Effector memory CD4-positive, alpha-beta T cell (primary cell): ENCODE data around the gene SHISA9.

ENCODE experiments used
- DNase-seq, 3 donors: peaks; one replicate each; pipeline ENCODE4 v3.0.0-alpha.2; 2020
- H3K27ac ChIP-seq: 2 replicates; pipeline ENCODE4 v1.7.0; 2013; ENCODE audit warnings: mild to moderate bottlenecking, low read length, moderate library complexity; ENCODE audit not compliant: insufficient read depth, poor library complexity, severe bottlenecking
- H3K27me3 ChIP-seq: replicated peaks from 2 replicates; pipeline ENCODE4 v1.7.0; 2013; ENCODE audit warnings: mild to moderate bottlenecking, low read length; ENCODE audit not compliant: insufficient read depth, control insufficient read depth, poor library complexity, severe bottlenecking
- H3K36me3 ChIP-seq: 2 replicates; pipeline ENCODE4 v1.7.0; 2013; ENCODE audit warnings: mild to moderate bottlenecking, low read length, moderate library complexity; ENCODE audit not compliant: control insufficient read depth, insufficient read depth
- H3K4me1 ChIP-seq: 2 replicates; pipeline ENCODE4 v1.7.0; 2013; ENCODE audit warnings: low read length, mild to moderate bottlenecking; ENCODE audit not compliant: control insufficient read depth, insufficient read depth, poor library complexity, severe bottlenecking
- H3K4me3 ChIP-seq: 2 replicates; pipeline ENCODE4 v1.7.0; 2013; ENCODE audit warnings: low read length, low read depth, mild to moderate bottlenecking; ENCODE audit not compliant: insufficient read depth, poor library complexity, severe bottlenecking
- H3K9me3 ChIP-seq: 2 replicates; pipeline ENCODE4 v1.7.0; 2013; ENCODE audit warnings: mild to moderate bottlenecking, low read length, moderate library complexity; ENCODE audit not compliant: control insufficient read depth

The SHISA9 gene

DNA sequence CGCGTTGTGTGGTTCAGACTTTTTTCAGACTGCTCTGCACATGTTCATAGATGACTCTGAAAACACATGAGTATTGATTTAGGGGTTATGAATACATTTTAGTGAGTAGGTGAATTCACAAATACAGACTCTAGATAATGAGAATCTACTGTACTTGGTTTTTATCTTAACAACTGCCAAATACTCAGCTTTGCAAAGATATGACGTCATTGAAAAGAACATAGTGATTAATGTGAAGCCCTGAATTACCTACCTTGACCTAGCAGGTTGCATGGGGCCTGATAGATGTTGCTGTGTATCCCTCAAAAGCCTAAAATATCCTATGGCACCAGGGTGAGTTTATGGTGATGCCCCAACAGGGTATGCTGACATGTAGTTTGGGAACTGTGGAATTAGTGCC, 98.0 kb downstream of the SHISA9 start:
- no peaks in the 10 kb centered on the region for H3K36me3 ChIP-seq
- no peak overlapping the region for H3K27ac ChIP-seq
- no peak for DNase-seq
- no peaks in the 10 kb centered on the region for H3K27me3 ChIP-seq
- H3K9me3 ChIP-seq: no peaks in the 10 kb centered on the region
- H3K4me1 ChIP-seq: no peaks in the 10 kb centered on the region
- no peak overlapping the region for H3K4me3 ChIP-seq

DNA sequence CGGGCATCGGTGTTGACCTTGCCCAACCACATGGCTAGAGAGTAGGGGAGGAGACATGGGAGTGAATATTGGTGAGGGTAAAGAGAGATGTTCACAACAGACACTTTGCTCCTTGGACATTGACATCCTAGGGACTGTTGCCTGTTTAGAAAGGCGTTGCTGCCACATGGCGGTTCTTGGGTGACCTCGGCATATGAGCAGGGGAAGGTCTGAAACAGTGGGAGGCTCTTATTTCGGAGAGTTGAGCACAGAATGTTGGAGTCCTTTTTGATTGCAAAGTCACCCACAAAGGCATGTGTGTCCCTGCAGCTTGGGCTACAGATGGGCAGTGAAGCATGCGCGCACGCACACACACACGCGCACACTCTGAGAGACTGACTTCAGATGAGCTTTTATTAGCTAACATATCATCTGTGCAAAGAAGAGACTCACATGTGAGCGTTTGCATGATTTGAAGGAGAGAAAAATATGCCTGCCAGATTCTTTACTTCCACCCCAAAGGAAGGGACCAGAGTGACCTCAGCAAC, 104.4 kb downstream of the SHISA9 start:
- no peaks in the 10 kb centered on the region for H3K36me3 ChIP-seq
- no peak for DNase-seq
- no peaks in the 10 kb centered on the region for H3K4me1 ChIP-seq
- H3K27me3 ChIP-seq: no peaks in the 10 kb centered on the region
- H3K4me3 ChIP-seq: no peak overlapping the region
- no peak overlapping the region for H3K27ac ChIP-seq
- H3K9me3 ChIP-seq: no peaks in the 10 kb centered on the region

DNA sequence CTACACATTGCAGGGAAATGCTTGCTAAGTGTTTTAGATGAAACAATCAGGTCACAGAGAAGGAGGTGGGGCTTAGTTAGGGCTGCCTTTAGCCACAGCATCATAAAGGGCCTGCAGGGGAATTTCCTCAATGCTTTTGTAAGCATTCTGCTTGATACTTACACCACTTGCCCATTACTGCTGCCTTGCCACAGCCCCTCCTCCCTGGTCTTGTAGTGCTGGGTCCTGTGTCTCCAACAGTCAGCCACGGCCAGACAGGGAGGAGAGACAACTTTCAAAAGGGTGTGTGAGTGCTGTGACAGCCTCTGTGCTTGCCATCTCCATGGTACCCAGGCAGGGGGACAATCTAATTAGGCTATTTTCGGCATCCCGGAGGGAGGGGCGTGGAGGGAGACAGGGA, 111.2 kb downstream of the SHISA9 start:
- no peaks in the 10 kb centered on the region for H3K4me1 ChIP-seq
- no peaks in the 10 kb centered on the region for H3K27me3 ChIP-seq
- H3K4me3 ChIP-seq: no peak overlapping the region
- no peak overlapping the region for H3K27ac ChIP-seq
- no peaks in the 10 kb centered on the region for H3K36me3 ChIP-seq
- no peaks in the 10 kb centered on the region for H3K9me3 ChIP-seq
- DNase-seq: no peak

DNA sequence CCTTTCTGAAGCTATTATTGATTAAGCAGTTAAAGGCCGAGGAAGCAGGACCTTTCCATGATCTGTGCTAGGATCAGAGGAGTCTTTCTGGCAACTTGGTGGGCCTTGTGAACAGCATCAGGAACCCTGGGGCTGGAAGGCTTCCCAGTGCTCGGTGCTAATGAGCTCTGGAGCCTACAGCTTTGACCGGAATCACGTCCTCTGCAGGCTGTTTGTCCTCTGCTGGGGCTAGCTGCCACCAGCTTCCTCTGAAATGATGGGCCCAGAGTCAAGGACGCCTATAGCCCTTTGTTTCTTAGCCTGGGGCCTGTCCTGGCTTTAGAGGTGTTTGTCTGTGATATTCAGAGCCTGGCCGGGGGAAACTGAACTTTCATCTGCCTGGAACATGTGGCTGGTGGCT, 111.6 kb downstream of the SHISA9 start:
- no peak overlapping the region for H3K4me3 ChIP-seq
- H3K36me3 ChIP-seq: no peaks in the 10 kb centered on the region
- H3K27me3 ChIP-seq: no peaks in the 10 kb centered on the region
- no peak overlapping the region for H3K27ac ChIP-seq
- H3K9me3 ChIP-seq: no peaks in the 10 kb centered on the region
- no peaks in the 10 kb centered on the region for H3K4me1 ChIP-seq
- DNase-seq: no peak

DNA sequence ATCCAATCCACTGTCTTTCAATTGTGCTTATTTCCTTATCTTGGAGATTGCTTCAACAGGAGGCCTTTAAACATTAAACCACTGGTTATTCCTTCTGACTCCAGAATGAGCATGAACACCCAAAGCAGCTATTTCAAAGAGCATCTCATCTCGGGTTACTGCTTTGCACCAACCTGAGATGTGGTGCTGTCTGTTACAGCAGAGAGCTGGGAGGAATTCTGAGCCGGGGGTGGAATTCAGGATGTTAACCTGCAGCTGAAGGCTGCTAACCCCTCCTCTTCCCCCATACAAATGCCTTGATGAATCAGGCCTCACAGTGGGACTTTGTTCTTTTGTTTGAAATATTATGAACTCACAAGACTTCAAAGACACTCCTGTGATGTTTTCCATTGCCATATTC, 113.1 kb downstream of the SHISA9 start:
- H3K27me3 ChIP-seq: no peaks in the 10 kb centered on the region
- DNase-seq: no peak
- H3K36me3 ChIP-seq: no peaks in the 10 kb centered on the region
- H3K4me1 ChIP-seq: no peaks in the 10 kb centered on the region
- H3K27ac ChIP-seq: no peak overlapping the region
- no peaks in the 10 kb centered on the region for H3K9me3 ChIP-seq
- no peak overlapping the region for H3K4me3 ChIP-seq

DNA sequence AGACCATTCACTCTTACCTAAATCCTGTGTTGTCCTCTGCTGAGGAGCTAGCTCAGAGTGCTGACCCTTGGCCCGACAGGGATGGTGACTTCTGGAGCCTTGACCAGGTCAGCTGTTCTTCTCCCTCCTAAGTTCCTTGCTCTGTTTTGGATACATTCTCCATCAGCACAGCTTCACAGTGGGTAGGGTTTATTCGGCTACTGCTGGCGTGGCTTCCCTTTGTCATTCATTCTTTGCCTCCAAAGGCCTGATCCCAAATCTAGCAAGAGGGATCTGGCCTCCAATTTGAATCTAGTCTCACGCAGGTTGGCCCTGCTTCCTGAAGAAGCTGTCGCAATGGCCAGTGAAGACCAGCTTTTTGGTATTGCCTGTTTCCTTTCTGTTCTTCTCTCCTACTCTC, 116.6 kb downstream of the SHISA9 start:
- Histone ChIP-seq H3K36me3 (no peaks in the 10 kb centered on the region), H3K27ac (no peak overlapping the region), H3K4me3 (no peak overlapping the region), H3K27me3 (no peaks in the 10 kb centered on the region), H3K9me3 (no peaks in the 10 kb centered on the region), H3K4me1 (no peaks in the 10 kb centered on the region)
- DNase-seq: no peak

DNA sequence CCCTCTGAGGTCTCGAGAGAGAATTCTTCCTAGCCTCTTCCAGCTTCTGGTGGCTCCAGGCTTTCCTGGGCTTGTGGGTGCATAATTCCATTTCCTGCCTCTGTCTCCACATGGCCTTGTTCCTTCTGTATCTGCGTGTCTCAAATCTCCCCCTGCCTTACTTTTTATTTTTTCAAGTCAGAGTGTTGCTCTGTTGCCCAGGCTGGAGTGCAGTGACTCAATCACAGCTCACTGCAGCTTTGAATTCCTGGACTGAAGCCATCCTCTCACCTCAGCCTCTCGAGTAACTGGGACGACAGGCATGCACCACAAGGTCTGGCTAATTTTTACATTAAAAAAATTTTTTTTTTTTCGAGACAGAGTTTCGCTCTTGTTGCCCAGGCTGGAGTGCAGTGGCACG, 120.6 kb downstream of the SHISA9 start:
- no peak for DNase-seq
- Histone ChIP-seq H3K9me3 (no peaks in the 10 kb centered on the region), H3K4me3 (no peak overlapping the region), H3K27ac (no peak overlapping the region), H3K27me3 (no peaks in the 10 kb centered on the region), H3K36me3 (no peaks in the 10 kb centered on the region), H3K4me1 (no peaks in the 10 kb centered on the region)

DNA sequence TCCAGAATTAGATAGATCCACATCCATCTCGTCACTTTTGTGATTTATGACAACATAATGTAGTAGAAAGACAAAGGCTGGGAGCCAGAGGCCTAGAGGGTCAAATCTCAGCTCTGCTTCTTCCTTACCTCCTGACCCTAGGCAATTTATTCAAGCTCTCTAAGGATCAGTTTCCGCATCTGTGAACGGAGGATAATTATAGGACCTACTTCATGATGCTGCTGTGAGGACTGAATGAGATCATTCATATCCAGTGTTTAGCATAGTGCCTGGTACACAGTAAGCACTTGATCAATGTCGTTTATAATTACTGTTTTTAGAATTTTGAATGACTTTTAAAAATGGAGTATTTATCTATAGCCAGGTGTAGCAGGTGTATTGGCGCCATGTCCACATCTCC, 128.4 kb downstream of the SHISA9 start:
- Histone ChIP-seq H3K27me3 (no peaks in the 10 kb centered on the region), H3K27ac (no peak overlapping the region), H3K4me3 (no peak overlapping the region), H3K36me3 (no peaks in the 10 kb centered on the region), H3K9me3 (no peaks in the 10 kb centered on the region), H3K4me1 (no peaks in the 10 kb centered on the region)
- DNase-seq: no peak

DNA sequence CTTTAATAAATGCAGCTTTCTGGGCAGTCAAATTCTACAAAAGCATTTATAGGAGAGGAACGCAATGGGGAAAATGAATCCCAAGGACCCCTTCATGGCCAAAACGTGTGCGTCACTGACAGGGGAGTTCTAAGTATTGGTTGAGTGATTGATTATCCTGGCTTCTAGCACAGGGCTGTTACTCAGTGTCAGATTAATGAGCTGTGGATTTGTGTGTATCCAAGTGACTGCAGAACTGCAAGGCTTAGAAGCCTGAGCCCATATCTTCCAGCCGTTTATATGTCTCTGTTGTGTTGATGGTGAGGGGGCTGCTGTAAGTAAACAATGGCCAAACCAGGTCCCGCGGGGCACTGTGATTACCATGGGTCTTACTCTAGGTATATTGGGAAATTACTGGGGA, 129.4 kb downstream of the SHISA9 start:
- Histone ChIP-seq H3K4me1 (no peaks in the 10 kb centered on the region), H3K9me3 (no peaks in the 10 kb centered on the region)
- no peak for DNase-seq

DNA sequence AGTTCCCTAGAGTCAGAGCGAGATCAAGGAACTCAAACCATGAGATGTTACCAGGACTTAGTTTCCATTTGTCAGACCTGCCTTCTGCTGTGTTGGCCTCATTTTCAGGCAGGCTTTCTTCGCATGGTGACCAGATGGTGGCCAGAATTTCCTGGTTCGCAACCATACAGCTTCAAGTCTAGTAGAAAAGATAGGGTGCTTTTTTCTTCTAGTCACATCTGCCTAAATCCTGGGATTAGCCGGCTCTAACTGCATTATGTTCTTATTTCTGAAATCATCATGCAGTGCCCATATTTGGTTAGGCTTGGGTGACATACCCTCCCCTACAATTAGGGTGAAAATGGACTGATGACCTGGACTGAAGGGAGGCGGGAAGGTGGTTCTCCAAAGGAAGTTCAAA, 131.5 kb downstream of the SHISA9 start:
- no peaks in the 10 kb centered on the region for H3K4me1 ChIP-seq
- no peak for DNase-seq

More for the DNA sequence above, 129.4 kb downstream of the SHISA9 start:
- Histone ChIP-seq H3K4me3 (no peak overlapping the region), H3K27me3 (no peaks in the 10 kb centered on the region), H3K27ac (no peak overlapping the region), H3K36me3 (no peaks in the 10 kb centered on the region)

DNA sequence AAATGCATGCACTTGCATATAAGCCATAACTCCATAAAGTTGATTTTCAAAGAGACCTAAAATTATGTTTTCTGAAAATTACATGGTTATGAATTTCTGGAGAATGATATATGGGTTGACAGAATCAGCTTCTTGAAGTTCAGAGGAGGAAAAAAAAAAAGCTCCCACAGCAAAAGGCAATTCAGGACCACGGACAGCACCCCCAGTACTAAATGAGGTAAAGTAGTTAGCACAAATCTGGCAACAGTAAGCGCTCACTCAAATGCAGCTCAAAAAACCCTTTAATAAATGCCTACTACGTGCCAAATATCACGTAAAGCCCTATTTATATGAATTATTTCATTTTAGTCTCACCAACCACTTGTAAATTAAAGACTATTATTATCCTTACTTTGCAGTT, 135.2 kb downstream of the SHISA9 start:
- no peaks in the 10 kb centered on the region for H3K36me3 ChIP-seq
- no peak for DNase-seq
- no peaks in the 10 kb centered on the region for H3K9me3 ChIP-seq
- no peak overlapping the region for H3K27ac ChIP-seq
- no peaks in the 10 kb centered on the region for H3K4me1 ChIP-seq
- H3K27me3 ChIP-seq: no peaks in the 10 kb centered on the region
- H3K4me3 ChIP-seq: no peak overlapping the region

More for the DNA sequence above, 131.5 kb downstream of the SHISA9 start:
- Histone ChIP-seq H3K9me3 (no peaks in the 10 kb centered on the region), H3K4me3 (no peak overlapping the region), H3K27me3 (no peaks in the 10 kb centered on the region), H3K27ac (no peak overlapping the region), H3K36me3 (no peaks in the 10 kb centered on the region)
